Glutamatergic neuron (in vitro differentiated cells): ENCODE measurements around the gene SETMAR. TPM values are rescaled to one million over a fixed set of nuclear protein-coding genes. Genes with fewer than 3 reads are reported as not detected.
"Not testable (repeated sequence)": the region's sequence is repeated elsewhere in the genome, so short reads cannot be mapped to it uniquely, and the experiment has no call there.

ENCODE experiments used
- DNase-seq: peaks from one replicate; pipeline ENCODE4 v3.0.0; 2022
- H3K27ac Mint-ChIP-seq: one replicate; pipeline ENCODE4 v1.8.0; 2020; ENCODE audit warnings: mild to moderate bottlenecking, mixed read lengths, inconsistent platforms; ENCODE audit not compliant: unreplicated experiment
- H3K27me3 Mint-ChIP-seq: one replicate; pipeline ENCODE4 v1.8.0; 2020; ENCODE audit warnings: mild to moderate bottlenecking, moderate library complexity, mixed read lengths, inconsistent platforms; ENCODE audit not compliant: unreplicated experiment
- H3K36me3 Mint-ChIP-seq: one replicate; pipeline ENCODE4 v1.8.0; 2020; ENCODE audit warnings: mild to moderate bottlenecking, mixed read lengths, inconsistent platforms; ENCODE audit not compliant: unreplicated experiment
- H3K4me1 Mint-ChIP-seq: one replicate; pipeline ENCODE4 v1.8.0; 2020; ENCODE audit warnings: mild to moderate bottlenecking, low read depth, mixed read lengths, inconsistent platforms; ENCODE audit not compliant: unreplicated experiment
- H3K4me3 Mint-ChIP-seq: one replicate; pipeline ENCODE4 v1.8.0; 2020; ENCODE audit warnings: mild to moderate bottlenecking, mixed read lengths, inconsistent platforms; ENCODE audit not compliant: unreplicated experiment
- H3K9me3 Mint-ChIP-seq: one replicate; pipeline ENCODE4 v1.8.0; 2020; ENCODE audit warnings: mild to moderate bottlenecking, moderate library complexity, mixed read lengths, inconsistent platforms; ENCODE audit not compliant: unreplicated experiment
- CTCF ChIP-seq: fragments of 200-600 bp; sonication (generic); IDR thresholded peaks from one replicate; pipeline ENCODE4 v1.5.0; 2021; ENCODE audit not compliant: partially characterized antibody, unreplicated experiment
- total RNA-seq: library from RNA; stranded (reverse); fragmentation: NEBNext Ultra II Directional; extraction: Animal tissue kit (Norgen Biotek cat#: 25700); gene quantifications from one replicate; pipeline ENCODE4 v1.2.1, GENCODE V29; 2021; ENCODE audit not compliant: unreplicated experiment

Gene SETMAR
- total RNA-seq, 1 donor from 2014 or later: 31.6 TPM

- Mint-ChIP-seq H3K4me3 (no peak overlapping the region), H3K4me1 (no peaks in the 10 kb centered on the region), H3K9me3 (no peaks in the 10 kb centered on the region), H3K36me3 (no peaks in the 10 kb centered on the region), H3K27me3 (no peaks in the 10 kb centered on the region), H3K27ac (no peak overlapping the region)
- no peak for TF ChIP-seq CTCF
- DNase-seq: no peak
These were observed 10.9 kb upstream of the SETMAR start for GRCh38 chr3:4292301-4292700.

- no peak overlapping the region for H3K4me3 Mint-ChIP-seq
- DNase-seq: no peak
- H3K9me3 Mint-ChIP-seq: no peaks in the 10 kb centered on the region
- H3K36me3 Mint-ChIP-seq: no peaks in the 10 kb centered on the region
- no peaks in the 10 kb centered on the region for H3K27me3 Mint-ChIP-seq
- no peak overlapping the region for H3K27ac Mint-ChIP-seq
- no peak for TF ChIP-seq CTCF
- H3K4me1 Mint-ChIP-seq: no peaks in the 10 kb centered on the region
These were observed 8.4 kb upstream of the SETMAR start for GRCh38 chr3:4294616-4295327.

- H3K36me3 Mint-ChIP-seq, H3K4me1 Mint-ChIP-seq, H3K27ac Mint-ChIP-seq, H3K9me3 Mint-ChIP-seq, DNase-seq, H3K4me3 Mint-ChIP-seq, H3K27me3 Mint-ChIP-seq: not testable (repeated sequence)
These were observed 6.7 kb upstream of the SETMAR start for GRCh38 chr3:4296454-4296853.

- no peak for DNase-seq
- Mint-ChIP-seq H3K9me3 (no peaks in the 10 kb centered on the region), H3K27me3 (peaks cover 3% of the 10 kb centered on the region), H3K36me3 (no peaks in the 10 kb centered on the region), H3K4me3 (no peak overlapping the region), H3K4me1 (no peaks in the 10 kb centered on the region), H3K27ac (no peak overlapping the region)
- no peak for TF ChIP-seq CTCF
These were observed 5.7 kb upstream of the SETMAR start for GRCh38 chr3:4297486-4297885.

GRCh38 chr3:4302747-4303146 is 422 bp upstream of the SETMAR start:
- DNase-seq: no peak
- peaks cover 3% of the 10 kb centered on the region for H3K9me3 Mint-ChIP-seq
- H3K4me1 Mint-ChIP-seq: no peaks in the 10 kb centered on the region
- H3K27me3 Mint-ChIP-seq: peaks cover 3% of the 10 kb centered on the region
- H3K4me3 Mint-ChIP-seq: peak overlapping the region; percentile 94
- no peak for TF ChIP-seq CTCF
- H3K36me3 Mint-ChIP-seq: no peaks in the 10 kb centered on the region
- peak overlapping the region; percentile 95 for H3K27ac Mint-ChIP-seq

GRCh38 chr3:4305210-4305609 is 2.0 kb downstream of the SETMAR start:
- H3K27me3 Mint-ChIP-seq, H3K27ac Mint-ChIP-seq, DNase-seq, H3K9me3 Mint-ChIP-seq, H3K4me1 Mint-ChIP-seq, H3K36me3 Mint-ChIP-seq: not testable (repeated sequence)
- H3K4me3 Mint-ChIP-seq: peak overlapping the region; percentile 25
